CD4-positive, alpha-beta T cell treated with Interleukin-15 for 1 hour (primary cell): Measurements from ENCODE around the gene SAT2.
"Not testable (repeated sequence)": the region's sequence is repeated elsewhere in the genome, so short reads cannot be mapped to it uniquely, and the experiment has no call there.

Source experiments
- DNase-seq: peaks from one replicate; pipeline ENCODE4 v3.0.0-alpha.2; 2020

The SAT2 gene

DNA sequence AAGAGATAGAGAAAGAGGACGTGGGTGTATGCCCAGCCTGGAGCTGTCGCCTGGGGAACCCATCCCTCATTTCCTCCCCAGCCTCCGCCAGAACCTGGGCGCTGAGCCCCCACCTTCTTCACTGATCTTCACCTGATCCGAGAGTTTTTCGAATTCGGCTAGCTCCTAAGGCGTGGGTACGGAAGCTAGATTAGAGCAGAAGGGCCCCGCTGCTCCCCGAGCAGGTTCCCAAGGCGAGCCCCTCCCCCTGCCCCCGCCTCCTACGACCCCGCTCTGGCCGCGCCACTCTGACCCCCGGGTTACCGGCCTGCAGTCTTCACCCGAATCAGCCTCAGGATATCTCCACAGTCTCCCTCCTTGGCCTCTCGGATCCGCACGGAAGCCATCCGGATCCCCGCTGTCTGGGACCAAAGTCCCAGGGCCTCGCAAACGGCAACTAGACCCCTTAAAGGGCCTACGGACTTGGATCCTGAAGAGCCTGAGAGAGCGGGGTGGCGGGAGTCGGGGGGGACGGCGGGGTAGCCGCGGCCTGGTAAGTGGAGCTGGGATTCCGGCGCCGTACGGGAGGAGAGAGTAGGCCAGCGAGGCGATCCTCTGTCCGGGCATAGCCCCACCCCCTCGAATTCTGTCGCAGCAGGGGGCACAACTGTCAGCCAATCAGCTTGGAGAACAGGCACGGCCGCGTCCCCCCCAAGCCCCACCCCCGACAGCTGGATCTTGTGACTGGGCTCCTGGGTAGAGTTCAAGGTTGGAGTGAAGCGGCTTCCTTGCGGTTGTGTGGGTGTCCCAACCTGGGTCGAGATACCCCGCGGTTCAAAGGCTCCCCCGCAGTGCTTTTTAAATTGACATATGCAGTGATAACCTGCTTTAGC, at the start of gene SAT2:
TSS of gene SAT2 (minus strand) at position 572 of the 872 bp plus-strand sequence. CDS start at position 386, 186 bp downstream.
- peak; percentile 91 for DNase-seq

DNA sequence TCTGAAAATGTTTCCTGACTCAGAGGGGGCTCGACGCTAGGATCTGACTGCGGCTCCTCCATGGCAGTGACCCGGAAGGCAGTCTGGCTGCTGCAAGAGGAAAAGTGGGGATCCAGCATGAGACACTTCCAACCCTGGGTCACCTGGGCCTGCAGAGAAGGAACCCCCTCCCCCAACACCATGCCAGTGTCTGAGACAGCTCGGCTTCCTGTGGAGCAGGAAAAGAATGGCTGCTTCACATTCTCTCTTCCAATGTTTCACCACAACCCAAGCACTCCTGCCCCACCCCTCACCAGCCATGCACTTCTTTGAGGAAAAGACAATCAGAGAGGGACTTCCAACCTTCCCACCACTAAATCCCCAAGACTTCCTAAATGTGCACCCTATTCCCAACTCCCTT, 48.9 kb upstream of the SAT2 start:
- no peak for DNase-seq

DNA sequence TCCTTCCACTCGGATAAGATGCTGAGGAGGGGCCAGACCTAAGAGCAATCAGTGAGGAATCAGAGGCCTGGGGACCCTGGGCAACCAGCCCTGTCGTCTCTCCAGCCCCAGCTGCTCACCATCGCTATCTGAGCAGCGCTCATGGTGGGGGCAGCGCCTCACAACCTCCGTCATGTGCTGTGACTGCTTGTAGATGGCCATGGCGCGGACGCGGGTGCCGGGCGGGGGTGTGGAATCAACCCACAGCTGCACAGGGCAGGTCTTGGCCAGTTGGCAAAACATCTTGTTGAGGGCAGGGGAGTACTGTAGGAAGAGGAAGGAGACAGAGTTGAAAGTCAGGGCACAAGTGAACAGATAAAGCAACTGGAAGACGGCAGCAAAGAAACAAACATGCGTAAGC, 47.3 kb upstream of the SAT2 start:
- no peak for DNase-seq

DNA sequence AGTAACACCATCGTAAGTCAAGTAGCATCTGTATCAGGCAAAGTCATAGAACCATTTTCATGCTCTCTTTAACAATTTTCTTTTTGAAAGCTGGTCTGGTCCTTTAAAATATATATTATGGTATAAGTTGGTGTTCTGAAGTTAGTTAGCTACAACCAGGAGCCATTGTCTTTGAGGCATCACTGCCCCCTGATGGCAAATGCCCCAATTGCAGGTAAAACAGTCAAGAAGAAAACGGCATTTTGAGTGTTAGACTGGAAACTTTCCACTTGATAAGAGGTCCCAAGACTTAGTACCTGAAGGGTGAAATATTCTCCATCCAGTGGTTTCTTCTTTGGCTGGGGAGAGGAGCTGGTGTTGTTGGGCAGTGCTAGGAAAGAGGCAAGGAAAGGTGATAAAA, 45.6 kb upstream of the SAT2 start:
- peak; percentile 34 for DNase-seq

DNA sequence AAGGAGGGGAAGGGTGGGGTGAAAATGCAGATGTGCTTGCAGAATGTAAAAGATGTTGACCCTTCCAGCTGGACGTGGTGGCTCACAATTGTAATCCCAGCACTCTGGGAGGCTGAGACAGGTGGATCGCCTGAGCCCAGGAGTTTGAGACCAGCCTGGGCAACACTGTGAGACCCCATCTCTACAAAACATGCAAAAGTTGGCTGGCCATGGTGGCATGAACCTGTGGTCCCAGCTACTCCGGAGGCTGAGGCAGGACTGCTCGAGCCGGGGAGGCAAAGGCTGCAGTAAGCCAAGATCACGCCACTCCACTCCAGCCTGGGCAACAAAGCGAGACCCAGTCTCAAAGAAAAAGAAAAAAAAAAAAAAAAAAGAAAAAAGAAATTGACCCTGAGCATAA, 40.9 kb upstream of the SAT2 start:
- no peak for DNase-seq

DNA sequence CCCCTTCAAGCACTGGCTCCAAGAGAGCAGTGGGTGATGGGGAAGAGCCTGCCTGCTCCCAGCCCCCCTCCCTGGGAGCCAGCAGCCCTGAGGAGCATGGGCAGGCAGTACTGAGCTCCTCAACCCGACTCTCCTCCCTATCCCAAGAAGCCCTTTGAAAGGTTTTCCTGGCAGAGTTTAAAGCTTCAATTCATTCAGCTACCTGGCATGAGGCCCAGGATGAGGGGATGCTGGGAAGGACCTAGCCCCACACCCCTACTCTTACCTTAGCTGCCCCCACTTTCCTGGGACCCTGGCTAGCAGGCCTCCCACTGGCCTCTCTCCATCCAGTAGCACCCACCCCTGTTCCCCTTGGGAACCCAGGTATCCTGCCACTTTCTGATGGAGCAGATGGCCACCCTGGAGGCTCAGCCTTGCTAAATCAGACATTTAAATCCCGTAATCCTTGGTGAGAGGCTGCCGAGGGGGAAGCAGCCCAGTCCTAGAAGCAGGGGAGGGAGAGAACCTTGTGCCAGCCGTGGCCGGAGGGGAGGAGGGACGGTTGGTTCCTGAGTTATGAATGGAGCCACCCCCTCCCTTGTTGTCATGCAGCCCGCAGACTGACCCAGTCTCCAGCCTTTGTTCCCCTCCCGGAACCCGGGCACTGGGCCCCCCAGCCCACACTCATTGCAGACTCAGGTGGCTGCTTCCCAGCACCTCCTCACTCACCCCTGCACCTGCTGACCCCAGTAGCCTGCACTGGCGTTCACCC, 40.2 kb upstream of the SAT2 start:
- DNase-seq, result no peak

DNA sequence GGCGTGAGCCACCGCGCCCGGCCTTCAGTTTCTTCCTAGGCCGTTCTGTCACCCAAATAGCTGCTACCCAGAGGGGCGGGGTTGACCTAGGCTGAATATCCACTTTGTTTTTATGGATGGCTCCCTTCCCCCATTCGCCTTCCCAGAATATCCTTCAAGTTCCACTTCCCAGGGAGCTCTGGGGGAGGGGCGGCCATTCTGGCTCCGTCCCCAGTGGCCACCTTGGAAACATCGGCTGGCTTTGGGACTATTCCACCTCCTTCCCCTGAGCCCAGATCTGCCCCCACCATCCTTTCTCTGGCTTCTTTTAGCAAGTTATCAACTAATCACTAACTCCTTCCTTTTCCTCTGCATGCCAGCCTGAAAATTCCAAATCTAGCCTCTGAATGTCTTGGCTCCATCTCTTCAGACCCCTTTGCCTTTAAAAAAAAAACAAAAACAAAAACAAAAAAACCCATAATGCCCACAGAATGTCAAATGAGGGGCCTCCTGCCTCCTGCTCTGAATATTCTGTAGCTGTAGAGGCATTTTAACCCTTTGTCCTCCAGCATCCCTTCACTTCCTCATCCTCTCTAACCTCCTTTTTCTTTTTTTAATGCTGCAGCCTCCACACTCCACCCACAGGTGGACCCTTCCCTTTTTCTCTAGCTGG, 29.5 kb upstream of the SAT2 start:
- no peak for DNase-seq

DNA sequence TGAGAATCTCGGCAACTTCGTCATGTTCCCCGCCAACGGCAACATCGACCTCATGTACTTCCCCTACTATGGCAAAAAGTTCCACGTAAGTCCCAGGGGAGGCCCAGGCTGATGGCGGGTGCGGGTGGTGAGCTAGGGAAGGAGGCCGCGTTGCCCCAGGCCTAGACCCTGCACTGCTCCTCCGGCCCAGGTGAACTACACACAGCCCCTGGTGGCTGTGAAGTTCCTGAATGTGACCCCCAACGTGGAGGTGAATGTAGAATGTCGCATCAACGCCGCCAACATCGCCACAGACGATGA, 27.9 kb upstream of the SAT2 start:
- DNase-seq, result no peak

DNA sequence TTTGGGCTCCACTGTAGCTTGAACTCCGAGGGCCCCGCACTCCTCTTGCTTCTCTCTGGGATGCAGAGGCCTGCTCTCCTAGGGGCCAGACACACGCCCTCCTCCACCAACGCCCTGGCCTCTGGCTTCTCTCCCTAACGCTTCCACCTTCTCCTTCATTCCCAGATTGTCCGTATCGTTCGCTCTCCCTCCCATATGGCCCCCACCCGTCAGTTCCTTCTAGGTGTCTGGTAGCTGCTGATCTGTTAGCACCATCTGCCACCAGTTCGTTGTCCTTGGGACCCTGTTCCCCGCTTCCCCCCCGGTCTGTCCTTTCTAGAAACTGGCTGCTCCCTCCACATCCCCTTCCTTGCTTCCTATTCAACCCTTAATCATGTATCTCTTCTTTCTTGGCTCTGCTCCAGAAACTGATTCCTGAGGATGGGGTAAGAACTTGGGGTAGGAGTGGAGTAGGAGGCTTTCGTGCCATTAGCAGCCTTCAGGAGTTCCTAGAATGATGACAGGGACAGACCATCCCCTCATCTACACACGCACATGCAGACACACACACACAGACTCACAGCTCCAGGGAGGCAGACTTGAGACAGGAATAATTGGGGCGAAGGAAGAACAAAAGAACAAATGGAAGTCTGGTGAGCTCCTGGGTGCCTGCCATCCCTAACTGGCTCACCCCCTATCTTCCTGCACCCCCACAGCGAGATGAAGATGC, 27.4 kb upstream of the SAT2 start:
- no peak for DNase-seq

DNA sequence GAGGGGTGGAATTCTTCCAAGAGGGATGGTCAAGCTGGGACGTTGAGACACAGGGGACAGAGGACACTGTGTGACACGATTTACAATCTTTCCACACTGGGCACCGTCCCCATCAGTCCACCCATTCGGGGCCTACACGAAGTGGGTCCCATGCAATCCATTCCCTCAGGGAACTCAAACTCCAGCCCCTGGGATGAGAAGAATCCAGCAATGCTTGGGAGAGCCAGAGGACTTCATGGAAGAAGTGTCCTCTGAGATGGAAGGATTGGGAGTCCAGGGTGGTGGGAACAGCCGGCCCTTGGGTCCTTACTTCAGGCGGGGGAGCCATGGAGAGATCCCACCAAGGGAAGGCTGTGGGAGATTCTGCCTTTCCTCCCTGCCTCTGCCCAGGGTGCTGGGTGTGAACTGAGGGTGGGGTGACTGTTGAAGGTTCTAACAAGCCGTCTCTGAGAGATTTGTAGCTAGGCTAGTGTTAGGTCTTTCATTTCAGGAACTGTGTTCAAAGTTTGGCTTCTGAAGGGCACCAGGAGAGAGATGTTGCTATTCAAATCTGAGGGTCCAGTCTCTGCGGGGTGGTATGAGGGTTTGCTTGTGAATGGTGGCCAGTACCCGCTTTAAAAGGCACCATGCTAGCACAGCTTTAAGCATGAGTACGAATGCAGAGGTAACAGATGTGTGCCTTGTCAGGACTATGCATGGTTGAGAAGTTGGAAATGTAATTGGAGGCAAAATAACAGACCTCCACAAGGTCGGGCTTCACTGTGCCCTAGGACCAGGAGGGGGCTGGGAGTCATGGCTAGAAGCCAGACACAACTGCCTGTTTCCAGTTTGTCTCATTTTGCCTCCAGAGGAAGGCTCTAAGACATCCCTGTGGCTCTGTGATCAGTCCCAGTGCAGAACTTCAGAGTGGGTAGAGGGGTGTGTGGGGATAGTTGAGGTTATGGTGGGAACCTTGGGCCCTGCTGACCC, 25.1 kb upstream of the SAT2 start:
- DNase-seq, result no peak

DNA sequence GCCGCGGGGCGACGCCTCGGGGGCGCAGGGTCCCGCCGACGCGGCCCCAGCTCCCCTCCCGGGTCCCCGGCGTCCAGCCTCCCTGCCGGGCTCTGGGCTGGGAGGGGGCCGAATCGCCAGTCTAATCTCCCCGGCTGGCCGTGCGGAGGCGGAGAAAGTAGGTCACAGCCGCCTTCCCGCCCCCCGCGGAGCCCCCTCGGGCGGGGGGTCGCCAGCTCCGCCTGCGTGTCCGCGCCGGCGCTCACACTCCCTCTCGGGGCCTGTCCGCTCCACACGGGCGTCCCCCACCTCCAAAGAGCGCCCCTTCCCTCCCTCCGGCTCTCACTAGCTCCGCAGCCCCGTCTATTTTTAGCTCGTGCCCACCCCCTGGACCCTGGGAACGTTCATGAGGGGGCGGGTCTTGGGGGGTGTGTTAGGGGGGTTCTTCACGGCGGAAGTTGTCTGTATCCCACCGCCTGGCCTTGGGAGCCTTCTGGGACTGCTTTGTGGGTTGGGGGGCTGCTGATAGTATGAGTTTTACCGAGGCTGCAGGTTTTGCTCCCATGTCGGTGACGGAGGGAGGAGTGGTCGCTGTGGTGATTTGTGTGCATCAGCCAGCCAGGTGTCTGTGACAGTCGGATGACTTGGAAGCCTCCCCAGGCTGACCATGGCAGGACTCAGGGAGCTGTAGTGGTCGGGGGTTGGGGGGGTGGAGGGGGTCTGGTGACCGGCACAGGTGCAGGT, 24.2 kb upstream of the SAT2 start:
- no peak for DNase-seq

DNA sequence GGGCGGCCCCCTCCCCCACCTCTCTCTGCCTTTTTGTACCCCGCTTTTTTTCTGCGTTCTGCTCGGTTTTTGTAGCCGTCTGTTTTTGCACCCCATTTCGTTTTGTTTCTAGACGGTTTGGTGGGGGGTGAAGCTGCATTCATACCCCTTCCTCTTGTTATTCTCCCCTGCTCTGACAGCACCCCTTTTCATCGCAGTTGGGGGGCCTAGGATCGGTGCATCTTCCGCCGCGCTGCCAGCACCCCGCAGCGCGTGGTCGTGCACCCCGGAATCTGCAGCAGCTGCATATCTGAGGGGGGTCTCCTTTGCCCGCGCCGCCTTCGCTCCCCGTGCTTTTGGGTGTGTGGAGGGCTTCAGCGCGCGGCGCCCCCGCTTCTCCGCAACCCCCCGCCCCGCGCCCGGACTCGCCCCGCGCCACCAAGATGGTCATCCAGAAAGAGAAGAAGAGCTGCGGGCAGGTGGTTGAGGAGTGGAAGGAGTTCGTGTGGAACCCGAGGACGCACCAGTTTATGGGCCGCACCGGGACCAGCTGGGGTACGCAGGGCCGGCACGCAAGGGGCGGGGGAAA, 23.6 kb upstream of the SAT2 start:
- no peak for DNase-seq

DNA sequence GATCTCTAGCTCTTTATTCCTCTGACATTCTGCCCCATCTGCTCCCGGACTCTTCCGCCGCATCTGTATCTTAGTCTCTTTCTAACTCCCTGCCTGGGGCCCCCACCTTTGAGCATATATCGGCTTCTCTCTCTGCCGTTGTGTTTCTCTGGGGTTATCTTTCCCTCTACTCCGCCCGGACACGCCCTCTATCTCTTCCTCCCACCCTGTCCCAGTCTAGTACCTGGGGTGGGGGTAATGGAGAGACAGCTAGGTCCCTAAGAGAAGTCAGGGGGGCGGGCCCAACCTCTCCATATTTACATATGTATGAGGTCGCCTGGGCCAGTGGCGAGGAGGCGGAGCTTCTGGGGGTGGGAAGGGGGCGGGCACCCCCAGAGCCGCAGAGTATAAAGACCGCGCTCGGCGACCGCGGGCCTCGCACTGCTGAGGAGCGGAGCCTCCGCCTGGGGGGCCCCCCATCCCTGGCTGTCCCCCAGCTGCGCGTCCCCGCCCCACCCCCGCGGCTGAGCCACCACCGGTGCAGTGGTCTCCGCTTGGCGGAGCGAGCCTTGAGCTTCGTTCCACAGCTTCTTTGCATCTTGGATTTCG, 23.0 kb upstream of the SAT2 start, which contains the start of gene ATP1B2:
TSS of gene ATP1B2 (plus strand) at position 418 of the 588 bp plus-strand sequence. CDS start 593 bp downstream, outside the sequence.
- peak; percentile 77 for DNase-seq

DNA sequence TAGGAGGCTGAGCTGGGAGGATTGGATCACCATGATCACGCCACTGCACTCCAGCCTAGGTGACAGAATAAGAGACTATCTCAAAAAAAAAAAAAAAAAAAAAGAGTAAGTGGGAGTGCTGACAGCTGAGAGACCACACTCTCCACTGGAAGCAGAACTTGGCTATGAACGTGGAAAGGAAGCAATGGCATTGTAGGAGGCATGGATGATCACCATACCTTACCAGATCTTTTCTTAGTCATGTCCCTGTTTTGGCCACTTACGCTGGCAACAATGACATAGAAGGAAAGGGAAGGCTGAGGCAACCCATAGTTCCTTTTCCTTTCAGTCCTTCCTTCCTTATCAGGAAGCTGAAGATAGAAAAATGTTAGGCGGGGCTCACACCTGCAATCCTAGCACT, 19.4 kb upstream of the SAT2 start:
- no peak for DNase-seq

DNA sequence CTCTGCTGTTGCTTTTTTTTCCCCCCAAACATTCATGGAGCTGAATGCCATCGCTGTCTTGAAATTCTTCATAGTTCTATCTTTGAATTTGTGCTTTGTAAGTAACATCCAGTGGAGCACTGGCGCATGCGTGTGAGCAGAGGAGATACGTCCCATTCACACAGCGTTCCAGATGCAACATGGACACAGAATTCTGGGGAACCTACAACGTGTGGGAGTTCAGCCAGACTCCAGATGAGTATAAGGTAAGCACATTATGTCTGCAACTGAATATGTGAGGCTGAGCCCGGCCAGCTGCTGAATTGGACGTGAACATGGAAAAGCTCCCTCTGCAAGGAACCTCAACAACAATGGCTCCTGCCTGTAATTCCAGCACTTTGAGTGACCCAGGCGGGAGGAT, 18.8 kb upstream of the SAT2 start:
- DNase-seq, result no peak

DNA sequence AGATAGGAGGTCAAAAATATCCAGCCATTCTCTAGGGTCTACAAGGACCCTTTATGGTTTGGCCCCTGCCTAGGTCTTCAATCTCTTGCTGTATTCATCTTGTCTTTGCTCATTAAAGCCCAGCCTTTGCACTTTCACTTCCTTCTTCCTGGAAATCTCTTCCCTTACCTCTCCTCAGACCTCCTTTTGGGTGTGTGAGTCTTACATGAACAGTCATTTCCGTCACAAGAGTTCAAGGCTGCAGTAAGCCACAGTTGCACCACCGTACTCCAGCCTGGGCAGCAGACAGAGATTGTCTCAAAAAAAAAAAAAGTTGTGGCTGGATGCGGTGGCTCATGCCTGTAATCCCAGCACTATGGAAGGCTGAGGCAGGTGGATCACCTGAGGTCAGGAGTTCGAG, 17.2 kb upstream of the SAT2 start:
- peak; percentile 41 for DNase-seq

DNA sequence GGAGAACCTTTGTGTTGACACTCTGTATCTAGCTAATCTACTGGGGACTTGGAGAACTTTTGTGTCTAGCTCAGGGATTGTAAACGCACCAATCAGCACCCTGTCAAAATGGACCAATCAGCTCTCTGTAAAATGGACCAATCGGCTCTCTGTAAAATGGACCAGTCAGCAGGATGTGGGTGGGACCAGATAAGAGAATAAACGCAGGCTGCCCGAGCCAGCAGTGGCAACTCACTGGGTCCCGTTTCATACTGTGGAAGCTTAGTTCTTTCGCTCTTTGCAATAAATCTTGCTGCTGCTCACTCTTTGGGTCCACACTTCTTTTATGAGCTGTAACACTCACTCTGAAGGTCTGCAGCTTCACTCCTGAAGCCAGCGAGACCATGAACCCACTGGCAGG, 14.0 kb upstream of the SAT2 start:
- DNase-seq, result not testable (repeated sequence)

DNA sequence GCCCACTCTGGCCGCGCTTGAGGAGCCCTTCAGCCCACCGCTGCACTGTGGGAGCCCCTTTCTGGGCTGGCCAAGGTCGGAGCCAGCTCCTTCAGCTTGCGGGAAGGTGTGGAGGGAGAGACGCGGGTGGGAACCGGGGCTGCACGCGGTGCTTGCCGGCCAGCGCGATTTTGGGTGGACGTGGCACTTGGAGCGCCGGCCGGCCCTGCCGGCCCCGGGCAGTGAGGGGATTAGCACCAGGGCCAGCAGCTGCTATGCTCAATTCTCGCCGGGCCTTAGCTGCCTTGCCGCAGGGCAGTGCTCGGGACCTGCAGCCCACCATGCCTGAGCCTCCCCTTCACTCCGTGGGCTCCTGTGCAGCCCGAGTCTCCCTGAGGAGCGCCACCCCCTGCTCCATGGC, 13.2 kb upstream of the SAT2 start:
- DNase-seq, result no peak

DNA sequence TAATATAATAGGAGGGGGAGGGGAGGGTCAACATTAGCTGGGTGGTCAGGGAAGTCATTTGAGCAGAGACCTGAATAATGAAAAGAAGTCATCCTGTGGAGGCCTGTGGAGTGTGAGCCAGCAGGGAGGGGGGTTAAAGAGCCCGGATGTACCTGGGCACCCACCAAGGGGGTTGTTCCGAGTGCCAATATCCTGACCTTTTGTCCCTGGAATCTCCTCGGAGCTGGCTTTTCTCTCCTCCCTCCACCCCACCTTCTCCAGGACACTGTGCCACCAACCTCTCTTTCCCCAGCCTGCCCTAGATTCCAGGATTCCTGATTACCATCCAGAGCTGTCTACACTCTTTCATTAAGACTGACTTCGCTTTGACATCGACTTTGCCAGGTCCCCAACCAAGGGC, 8.5 kb upstream of the SAT2 start:
- no peak for DNase-seq

DNA sequence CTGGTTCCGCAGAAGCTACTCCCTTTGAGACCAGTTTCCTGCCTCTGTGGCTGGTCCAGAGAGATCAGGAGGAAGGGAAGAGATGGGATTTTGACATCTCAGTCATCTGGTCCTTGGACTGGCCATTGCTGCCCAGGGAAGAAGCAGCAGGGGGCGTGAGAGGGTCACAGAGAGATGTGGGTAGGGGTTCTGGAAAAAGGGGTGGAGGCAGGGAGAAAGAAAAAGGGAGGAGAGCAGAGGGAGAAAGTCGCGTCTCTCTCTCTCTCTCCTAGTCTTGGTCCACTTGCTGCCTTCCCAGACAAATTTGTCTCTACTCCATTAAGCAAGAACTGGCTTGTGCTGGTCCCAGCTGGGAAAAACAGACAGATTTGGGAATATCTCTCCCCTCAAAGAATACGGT, 6.8 kb upstream of the SAT2 start:
- DNase-seq, result no peak

DNA sequence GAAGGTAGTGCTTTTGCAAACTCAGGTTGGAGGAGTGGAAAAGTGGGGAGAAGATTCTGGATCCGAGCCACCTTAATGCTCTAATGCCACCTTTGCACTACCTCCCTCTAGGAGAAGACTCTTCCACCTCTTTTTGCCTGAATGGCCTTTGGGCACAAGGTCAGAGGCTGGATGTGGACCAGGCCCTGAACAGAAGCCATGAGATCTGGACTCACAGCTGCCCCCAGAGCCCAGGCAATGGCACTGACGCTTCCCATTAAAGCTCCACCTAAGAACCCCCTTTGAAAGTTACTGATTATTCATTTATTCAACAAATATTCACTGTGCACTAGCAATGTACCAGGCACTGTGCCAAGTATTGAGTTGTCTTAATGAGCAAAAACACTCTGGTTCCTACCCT, 5.5 kb upstream of the SAT2 start:
- no peak for DNase-seq
